GM12892 (cell line): Measurements from ENCODE around the gene SLITRK3. TPM values are rescaled to one million over a fixed set of nuclear protein-coding genes. Genes with fewer than 3 reads are reported as not detected.

ENCODE experiments used
- DNase-seq: peaks from one replicate; pipeline ENCODE4 v3.0.0; 2011; ENCODE audit not compliant: insufficient read length
- FAIRE-seq: peaks from 2 replicates; lab custom pipeline; 2011; peaks lifted over from hg19 to GRCh38; lab: Jason Lieb, UNC
- POLR2A ChIP-seq: IDR thresholded peaks from 2 replicates; pipeline ENCODE4 v1.6.1; 2011; ENCODE audit warnings: low read depth, low read length, control low read depth
- POLR2AphosphoS5 ChIP-seq: IDR thresholded peaks from 2 replicates; pipeline ENCODE4 v1.6.1; 2011; ENCODE audit warnings: low read depth, low read length, control low read depth
- TAF1 ChIP-seq: IDR thresholded peaks from 2 replicates; pipeline ENCODE4 v1.6.1; 2011; ENCODE audit warnings: low read depth, mild to moderate bottlenecking, control low read depth, low read length, borderline replicate concordance
- polyA plus RNA-seq: library from polyadenylated mRNA; unstranded; fragments of >200 nt; gene quantifications from one replicate; pipeline ENCODE4 v1.2.1, GENCODE V29; 2012; ENCODE audit warnings: missing spikeins, inconsistent platforms; ENCODE audit not compliant: missing spikeins

The SLITRK3 gene, protein sequence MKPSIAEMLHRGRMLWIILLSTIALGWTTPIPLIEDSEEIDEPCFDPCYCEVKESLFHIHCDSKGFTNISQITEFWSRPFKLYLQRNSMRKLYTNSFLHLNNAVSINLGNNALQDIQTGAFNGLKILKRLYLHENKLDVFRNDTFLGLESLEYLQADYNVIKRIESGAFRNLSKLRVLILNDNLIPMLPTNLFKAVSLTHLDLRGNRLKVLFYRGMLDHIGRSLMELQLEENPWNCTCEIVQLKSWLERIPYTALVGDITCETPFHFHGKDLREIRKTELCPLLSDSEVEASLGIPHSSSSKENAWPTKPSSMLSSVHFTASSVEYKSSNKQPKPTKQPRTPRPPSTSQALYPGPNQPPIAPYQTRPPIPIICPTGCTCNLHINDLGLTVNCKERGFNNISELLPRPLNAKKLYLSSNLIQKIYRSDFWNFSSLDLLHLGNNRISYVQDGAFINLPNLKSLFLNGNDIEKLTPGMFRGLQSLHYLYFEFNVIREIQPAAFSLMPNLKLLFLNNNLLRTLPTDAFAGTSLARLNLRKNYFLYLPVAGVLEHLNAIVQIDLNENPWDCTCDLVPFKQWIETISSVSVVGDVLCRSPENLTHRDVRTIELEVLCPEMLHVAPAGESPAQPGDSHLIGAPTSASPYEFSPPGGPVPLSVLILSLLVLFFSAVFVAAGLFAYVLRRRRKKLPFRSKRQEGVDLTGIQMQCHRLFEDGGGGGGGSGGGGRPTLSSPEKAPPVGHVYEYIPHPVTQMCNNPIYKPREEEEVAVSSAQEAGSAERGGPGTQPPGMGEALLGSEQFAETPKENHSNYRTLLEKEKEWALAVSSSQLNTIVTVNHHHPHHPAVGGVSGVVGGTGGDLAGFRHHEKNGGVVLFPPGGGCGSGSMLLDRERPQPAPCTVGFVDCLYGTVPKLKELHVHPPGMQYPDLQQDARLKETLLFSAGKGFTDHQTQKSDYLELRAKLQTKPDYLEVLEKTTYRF
- not detected for polyA plus RNA-seq

GRCh38 chr3:165195640-165196576, at the start of gene SLITRK3:
Gene SLITRK3, minus strand, starts transcription at chr3:165196384. Its CDS starts 5,554 bp downstream, at chr3:165190830.
- FAIRE-seq (no peak), DNase-seq (no peak)
- no peak for TF ChIP-seq POLR2A
- TF ChIP-seq POLR2AphosphoS5 = no peak
- no peak for TF ChIP-seq TAF1

- TF ChIP-seq POLR2A (no peak), TAF1 (no peak), POLR2AphosphoS5 (no peak)
- DNase-seq = no peak
- no peak for FAIRE-seq
These were observed 47.4 kb upstream of the SLITRK3 start for GRCh38 chr3:165243597-165243996.

DNA sequence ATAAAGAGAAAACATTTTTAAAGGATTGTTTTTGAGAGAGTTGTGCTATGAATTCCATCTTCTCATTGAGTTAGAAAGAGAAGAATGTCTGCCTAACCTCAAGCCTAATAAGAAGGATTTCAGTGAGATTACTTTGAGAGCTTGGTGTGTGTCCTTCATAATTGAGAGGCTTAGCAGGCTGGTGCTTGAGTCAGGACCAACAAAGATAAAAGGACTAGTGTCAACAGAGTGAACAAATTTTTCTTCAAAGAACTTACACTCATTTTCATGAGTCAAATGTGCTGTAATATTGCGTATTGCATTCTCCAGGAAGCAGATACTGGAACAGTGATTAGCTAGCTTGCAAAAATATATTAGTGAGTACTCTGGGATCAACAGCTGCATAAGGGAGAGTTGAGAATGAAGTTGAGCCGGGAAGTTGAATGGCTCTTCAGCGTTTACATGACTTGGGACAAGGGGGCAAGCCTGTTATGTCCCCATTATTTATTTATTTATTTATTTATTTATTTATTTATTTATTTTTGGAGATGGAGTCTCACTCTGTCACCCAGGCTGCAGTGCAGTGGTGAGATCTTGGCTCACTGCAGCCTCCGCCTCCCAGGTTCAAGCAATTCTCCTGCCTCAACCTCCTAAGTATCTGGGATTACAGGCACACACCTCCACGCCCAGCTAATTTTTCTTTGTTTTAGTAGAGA, 37.5 kb upstream of the SLITRK3 start:
- no peak for DNase-seq
- no peak for FAIRE-seq
- TF ChIP-seq POLR2AphosphoS5 = no peak
- no peak for TF ChIP-seq POLR2A
- TF ChIP-seq TAF1 = no peak

GRCh38 chr3:165225604-165226003, 29.4 kb upstream of the SLITRK3 start:
- no peak for DNase-seq
- no peak for FAIRE-seq
- no peak for TF ChIP-seq TAF1
- no peak for TF ChIP-seq POLR2AphosphoS5
- TF ChIP-seq POLR2A = no peak

- DNase-seq = no peak
- no peak for FAIRE-seq
- TF ChIP-seq POLR2AphosphoS5 (no peak), TAF1 (no peak), POLR2A (no peak)
These were observed 21.6 kb upstream of the SLITRK3 start for GRCh38 chr3:165217739-165218138.

DNA sequence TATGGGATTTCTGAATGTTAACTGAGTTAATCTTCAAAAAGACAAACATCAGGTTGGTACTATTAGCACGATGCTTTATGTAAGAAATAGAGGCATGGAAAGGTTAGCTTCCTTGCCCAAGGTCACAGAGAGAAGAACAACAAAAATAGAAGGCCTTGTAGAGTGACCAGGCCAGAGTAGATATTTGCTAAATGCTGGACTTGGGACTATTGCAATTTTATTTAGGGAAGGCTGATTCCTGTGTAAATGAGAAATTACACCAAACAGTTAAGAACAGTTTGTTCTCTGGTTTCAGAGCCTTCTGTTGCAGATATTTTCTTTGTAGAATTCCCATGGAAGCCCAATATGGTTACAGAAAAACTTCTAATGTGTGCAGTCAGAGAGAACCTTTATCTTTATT, 16.4 kb upstream of the SLITRK3 start:
- DNase-seq = no peak
- TF ChIP-seq POLR2AphosphoS5 = no peak
- TF ChIP-seq POLR2A = no peak
- no peak for TF ChIP-seq TAF1
- FAIRE-seq = no peak

DNA sequence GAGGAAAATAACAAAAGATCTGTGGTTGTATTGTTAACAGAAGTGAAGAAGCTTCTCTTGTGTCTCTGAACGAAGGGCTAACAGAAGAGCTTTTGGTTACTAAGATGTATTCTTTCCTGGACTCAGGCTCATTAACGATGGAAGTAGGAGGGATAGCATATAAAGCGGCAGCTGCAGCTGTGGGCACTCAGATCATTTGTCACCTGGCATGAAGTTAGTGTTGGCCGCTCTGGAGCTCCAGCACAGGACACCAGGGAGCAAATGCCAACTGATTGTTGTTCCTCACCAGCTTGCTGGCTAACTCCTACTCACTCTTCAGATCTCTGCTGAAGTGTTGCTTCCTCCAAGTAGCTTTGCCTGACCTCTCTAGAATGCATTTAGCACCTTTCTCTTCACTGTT, 15.5 kb upstream of the SLITRK3 start:
- DNase-seq = no peak
- FAIRE-seq = no peak
- TF ChIP-seq POLR2A = no peak
- no peak for TF ChIP-seq TAF1
- TF ChIP-seq POLR2AphosphoS5 = no peak

DNA sequence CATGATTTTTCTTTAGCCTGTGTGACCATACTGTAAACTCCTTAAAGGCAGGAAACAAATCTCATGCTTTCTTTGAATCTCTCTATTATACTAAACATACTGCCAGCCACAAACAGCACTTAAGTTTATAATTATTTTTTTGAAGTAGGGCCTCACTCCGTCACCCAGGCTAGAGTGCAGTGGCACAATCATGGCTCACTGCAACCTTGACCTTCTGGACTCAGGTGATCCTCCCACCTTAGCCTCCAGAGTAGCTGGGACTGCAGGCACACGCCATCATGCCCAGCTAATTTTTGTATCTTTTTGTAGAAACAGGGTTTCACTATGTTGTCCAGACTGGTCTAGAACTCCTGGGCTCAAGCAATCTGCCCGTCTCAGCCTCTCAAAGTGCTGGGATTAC, 14.5 kb upstream of the SLITRK3 start:
- FAIRE-seq (no peak), DNase-seq (no peak)
- TF ChIP-seq TAF1 = no peak
- TF ChIP-seq POLR2A = no peak
- no peak for TF ChIP-seq POLR2AphosphoS5

DNA sequence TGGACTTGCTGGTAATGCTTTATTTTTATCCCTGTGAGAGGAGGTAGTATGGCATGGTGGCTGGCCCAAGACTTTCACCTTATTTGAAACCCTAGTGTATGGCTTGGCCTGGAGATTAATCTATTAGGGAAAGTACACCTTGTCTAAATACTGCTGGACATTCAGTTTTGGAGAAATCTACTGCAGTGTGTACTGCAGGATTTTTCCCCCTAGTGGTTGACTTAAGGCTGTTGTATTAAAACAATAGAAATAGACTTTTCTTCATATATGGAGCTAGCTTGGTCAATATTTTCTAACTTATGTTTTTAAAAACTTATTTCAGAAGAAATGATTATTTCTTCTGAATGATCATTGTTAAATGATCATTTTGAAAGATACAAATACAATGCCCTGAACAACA, 13.9 kb upstream of the SLITRK3 start:
- FAIRE-seq = no peak
- no peak for TF ChIP-seq POLR2A
- TF ChIP-seq POLR2AphosphoS5 = no peak
- TF ChIP-seq TAF1 = no peak
- DNase-seq = no peak
